ENCODE data around the gene ADCY7.

- no peak for TF ChIP-seq CTCF (IDR thresholded peaks at IDR 0.05; ENCODE audit: insufficient read depth, low read depth, low read length)
- TF ChIP-seq EZH2 (IDR thresholded peaks at IDR 0.05; ENCODE audit: insufficient read depth, low read length) = no peak
Measured at GRCh38 chr16:50282010-50282538, 15.7 kb downstream of the ADCY7 start.
